ENCODE data around the gene OR4A15. TPM values are rescaled to one million over a fixed set of nuclear protein-coding genes. Genes with fewer than 3 reads are reported as not detected.

Gene OR4A15
- total and polyA plus RNA-seq, 10 of the 15 experiments (the other 5 are each of a cell fraction or from before 2014, with no cell fraction given) = not detected

DNA sequence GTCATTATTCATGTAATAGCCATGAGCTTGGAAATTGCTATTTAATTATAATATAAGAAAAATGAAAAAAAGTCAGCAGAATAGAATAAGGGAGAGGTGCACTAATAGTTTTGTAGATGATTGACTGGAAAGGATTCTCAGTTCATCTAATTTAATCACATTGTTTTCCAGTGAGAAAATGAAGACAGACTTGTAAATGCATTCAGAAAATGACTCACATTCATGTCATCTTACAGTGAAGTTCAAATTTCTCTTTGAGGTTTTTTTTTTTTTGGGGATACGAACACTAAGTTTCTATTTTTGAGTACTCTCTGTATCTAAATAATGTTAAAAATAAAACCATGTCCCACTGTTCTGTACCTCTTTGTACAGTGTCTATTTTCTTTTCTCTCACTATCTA lies 43.3 kb upstream of the OR4A15 start:
- RAD21 ChIA-PET (ENCODE audit: unreplicated experiment) = no interaction called here
- WGBS (ENCODE audit: insufficient coverage, insufficient replicate concordance, low lambda C conversion rate, missing lambda C conversion rate) = 20% methylated on average over 1 of the region's 1 CpG

More for the DNA sequence above, 43.3 kb upstream of the OR4A15 start:
- no peak for ATAC-seq
- Histone ChIP-seq H3K4me3 (no peak overlapping the region), H3K36me3 (ENCODE audit: control insufficient read depth in 2 of 2, insufficient read depth in 2 of 2, low read length in 1 of 2) (no peaks in the 10 kb centered on the region), H3K9ac (ENCODE audit: control insufficient read depth, insufficient read depth, low read length) (no peak overlapping the region), H3K4me2 (ENCODE audit: control insufficient read depth, insufficient read depth) (no peak overlapping the region), H2AFZ (ENCODE audit: control insufficient read depth, low read depth, low read length) (no peak overlapping the region), H3K4me1 (ENCODE audit: control insufficient read depth, insufficient read depth, low read length) (no peaks in the 10 kb centered on the region), H3K27me3 (replicated peaks in 1 of 2; ENCODE audit: control insufficient read depth in 2 of 2, insufficient read depth in 2 of 2, low read length in 1 of 2) (no peaks in the 10 kb centered on the region), H3K79me2 (ENCODE audit: control insufficient read depth, insufficient read depth, low read length) (no peaks in the 10 kb centered on the region), H3K27ac (ENCODE audit: control insufficient read depth, insufficient read depth) (no peak overlapping the region), H3K9me3 (replicated peaks; ENCODE audit: control insufficient read depth, insufficient read depth, low read length) (no peaks in the 10 kb centered on the region), H4K20me1 (ENCODE audit: control insufficient read depth, insufficient read depth) (no peaks in the 10 kb centered on the region)
- BruUV-seq (replicated peaks) = no TSS peak
- intact Hi-C loops (cut with micrococcal nuclease; ENCODE audit: unreplicated experiment) = no loop called here
- CTCF ChIA-PET = no interaction called here
- in situ Hi-C loops (cut with MboI) = no loop called here
- SMC1A ChIA-PET (ENCODE audit: uncharacterized antibody, unreplicated experiment) = no interaction called here
- TF ChIP-seq RAD51 (IDR thresholded peaks at IDR 0.05) (no peak), ZSCAN29 (IDR thresholded peaks at IDR 0.05) (no peak), SIN3A (IDR thresholded peaks at IDR 0.05; ENCODE audit: low read depth, low read length) (no peak), ZBTB33 (IDR thresholded peaks at IDR 0.05) (no peak), RBBP5 (conservative IDR thresholded peaks at IDR 0.05) (no peak), CHD1 (IDR thresholded peaks at IDR 0.05; ENCODE audit: low read depth, low read length) (no peak), ZBED1 (IDR thresholded peaks at IDR 0.05; ENCODE audit: borderline replicate concordance) (no peak), FOXM1 (IDR thresholded peaks at IDR 0.05; ENCODE audit: low read depth, low read length) (no peak), POU2F2 (IDR thresholded peaks at IDR 0.05; ENCODE audit: borderline replicate concordance, low read depth, low read length) (no peak), MEF2A (IDR thresholded peaks at IDR 0.05; ENCODE audit: insufficient read depth, low read depth, low read length) (no peak), MXI1 (IDR thresholded peaks at IDR 0.05; ENCODE audit: low read depth, low read length) (no peak), RELB (IDR thresholded peaks at IDR 0.05; ENCODE audit: low read depth) (no peak), SP1 (IDR thresholded peaks at IDR 0.05; ENCODE audit: low read depth, low read length) (no peak)
- FAIRE-seq = no peak
- no peak for DNase-seq (ENCODE audit: low read depth, low spot score)
- POLR2A ChIA-PET = no interaction called here
